Skeletal muscle tissue (tissue), 4 donors: ENCODE measurements around the gene AMOTL2. TPM values are rescaled to one million over a fixed set of nuclear protein-coding genes. Genes with fewer than 3 reads are reported as not detected.

ENCODE experiments used
- H3K27ac ChIP-seq: one replicate; pipeline ENCODE4 v1.7.0; 2013; ENCODE audit warnings: mild to moderate bottlenecking, low read depth, low read length, inconsistent platforms
- H3K27me3 ChIP-seq, 3 donors: one replicate each; pipeline ENCODE4 v1.7.0; 2013; ENCODE audit warnings: low read length in 3 of 3; ENCODE audit not compliant: control insufficient read depth in 3 of 3, insufficient read depth in 3 of 3
- H3K36me3 ChIP-seq, 3 donors: one replicate each; pipeline ENCODE4 v1.7.0; 2013; ENCODE audit warnings: low read length in 3 of 3; ENCODE audit not compliant: control insufficient read depth in 3 of 3, insufficient read depth in 3 of 3
- H3K4me1 ChIP-seq, 3 donors: one replicate each; pipeline ENCODE4 v1.7.0; 2013; ENCODE audit warnings: low read length in 3 of 3, mild to moderate bottlenecking in 3 of 3; ENCODE audit not compliant: control insufficient read depth in 3 of 3, insufficient read depth in 3 of 3
- H3K4me3 ChIP-seq, 3 donors: one replicate each; pipeline ENCODE4 v1.7.0; 2013; ENCODE audit warnings: low read length in 3 of 3
- H3K9ac ChIP-seq, 3 donors: one replicate each; pipeline ENCODE4 v1.7.0; 2013; ENCODE audit warnings: low read length in 3 of 3, mild to moderate bottlenecking in 3 of 3, moderate library complexity in 2 of 3, low read depth in 1 of 3
- H3K9me3 ChIP-seq, 3 donors: one replicate each; pipeline ENCODE4 v1.7.0; 2013; ENCODE audit warnings: low read length in 3 of 3; ENCODE audit not compliant: control insufficient read depth in 3 of 3
- total RNA-seq: library from RNA; depleted of rRNA; stranded (reverse); fragments of >200 nt; gene quantifications from one replicate; pipeline ENCODE4 v1.2.3, GENCODE V29; 2014
- donor health status: Osteomylitis.

Gene AMOTL2
- total RNA-seq, 1 donor from 2014 or later, result 56.9 TPM

DNA sequence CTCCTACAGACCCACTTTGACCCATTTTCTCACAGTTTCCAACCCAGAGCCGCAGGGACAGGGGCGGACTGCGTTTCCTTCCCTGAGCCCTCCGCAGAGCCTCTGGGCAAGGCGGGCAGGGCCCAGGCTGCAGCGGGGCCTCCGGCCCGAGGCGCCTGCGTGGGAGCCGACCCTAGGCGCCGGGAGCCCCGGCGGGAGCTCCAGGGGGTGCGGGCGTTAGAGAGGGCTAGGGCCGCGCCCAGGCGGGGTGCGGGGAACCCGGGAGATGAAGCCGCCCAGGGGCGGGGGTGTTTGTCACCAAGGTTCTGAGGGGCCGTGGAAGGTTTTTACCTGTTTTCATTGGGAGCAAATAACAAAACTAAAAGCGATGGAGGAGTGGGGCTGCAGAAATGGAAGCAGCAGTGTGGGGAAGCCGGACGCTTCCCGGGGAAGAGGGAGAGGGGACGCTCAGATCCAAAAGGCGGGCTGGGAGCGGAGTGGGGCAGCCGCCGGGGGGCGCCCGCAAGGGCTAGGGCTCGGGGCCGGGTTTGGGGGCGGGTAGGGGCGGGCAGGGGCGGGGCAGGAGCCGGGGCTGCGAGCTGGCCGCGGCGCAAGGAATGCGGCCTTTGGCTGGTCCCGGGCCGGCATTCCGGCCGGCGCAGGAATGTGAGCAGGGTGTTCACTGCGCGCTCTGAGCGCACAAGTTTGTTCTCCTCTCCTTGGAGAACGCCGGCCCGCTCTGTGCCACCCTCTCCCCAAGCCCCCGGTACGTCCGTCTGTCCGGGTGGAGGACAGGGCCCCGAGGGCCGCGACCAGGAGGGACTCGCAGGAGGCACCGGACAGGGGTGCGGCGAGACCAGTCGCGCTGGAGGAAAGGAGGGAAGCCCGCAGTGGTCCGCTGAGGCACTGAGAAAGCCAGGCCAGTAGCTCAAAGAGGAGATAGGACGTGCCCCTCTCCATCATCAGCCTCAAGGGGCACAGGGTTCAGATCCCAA, 61.1 kb downstream of the AMOTL2 start:
- Histone ChIP-seq H3K27ac (peak overlapping the region; percentile 67), H3K36me3 (no peaks in the 10 kb centered on the region), H3K4me1 (peaks cover 52 to 57% (median 53%) of the 10 kb centered on the region in 3 donors), H3K4me3 (peak overlapping the region; percentile 67 to 79 (median 74)), H3K9me3 (no peaks in the 10 kb centered on the region), H3K27me3 (no peaks in the 10 kb centered on the region), H3K9ac (peak overlapping the region; percentile 68 to 86 (median 80))

DNA sequence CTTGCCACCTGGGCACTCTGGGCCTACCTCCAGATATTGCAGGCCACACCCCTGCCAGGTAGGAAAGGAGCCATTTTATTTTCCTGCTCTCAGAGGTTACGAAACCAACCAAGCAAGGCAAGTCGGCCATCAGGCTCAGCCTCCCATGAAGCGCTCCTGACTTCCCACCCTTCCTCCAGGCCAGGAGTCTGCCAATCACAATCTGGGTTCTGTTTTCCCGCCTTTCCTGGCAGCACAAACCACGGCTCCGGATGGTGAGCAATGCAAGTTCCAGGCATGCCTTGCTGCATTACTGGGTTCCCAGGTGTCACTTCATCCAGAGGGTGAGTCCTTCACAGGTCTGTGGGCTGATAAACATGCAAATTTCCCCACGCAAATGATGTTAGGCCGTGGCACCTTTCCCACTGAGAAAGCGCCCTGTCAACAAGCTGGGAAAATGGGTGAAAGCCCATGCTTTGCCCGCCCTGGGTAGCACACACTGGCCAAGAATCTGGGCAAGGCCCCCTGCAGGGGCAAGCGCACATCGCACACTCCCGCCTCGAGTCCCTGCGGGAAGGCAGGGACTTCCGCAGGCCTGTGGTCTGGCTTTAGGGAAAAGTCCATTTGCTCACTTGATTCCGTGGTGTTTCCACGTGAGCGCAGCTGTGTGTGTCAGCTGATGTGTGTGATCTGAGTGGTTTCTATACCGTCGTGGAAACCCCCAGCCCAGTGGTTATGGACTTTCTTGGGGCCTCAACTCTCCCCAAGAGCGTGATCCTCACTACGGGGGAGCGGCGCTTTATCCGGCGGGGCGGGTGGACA, 62.0 kb downstream of the AMOTL2 start:
- Histone ChIP-seq H3K4me3 (peak overlapping the region in 1 of 3 donors; percentile 13), H3K36me3 (no peaks in the 10 kb centered on the region), H3K4me1 (peaks cover 54 to 61% (median 54%) of the 10 kb centered on the region in 3 donors), H3K27me3 (no peaks in the 10 kb centered on the region), H3K27ac (peak overlapping the region; percentile 40), H3K9me3 (no peaks in the 10 kb centered on the region), H3K9ac (peak overlapping the region in 2 of 3 donors; percentile 3 to 54)

GRCh38 chr3:134311693-134312071, 62.6 kb downstream of the AMOTL2 start:
- peak overlapping the region in 1 of 3 donors; percentile 25 for H3K9ac ChIP-seq
- no peaks in the 10 kb centered on the region for H3K9me3 ChIP-seq
- no peaks in the 10 kb centered on the region for H3K27me3 ChIP-seq
- H3K4me1 ChIP-seq, result peaks cover 54 to 61% (median 54%) of the 10 kb centered on the region in 3 donors
- H3K27ac ChIP-seq, result peak overlapping the region; percentile 40
- H3K36me3 ChIP-seq, result no peaks in the 10 kb centered on the region
- H3K4me3 ChIP-seq, result peak overlapping the region in 1 of 3 donors; percentile 13

DNA sequence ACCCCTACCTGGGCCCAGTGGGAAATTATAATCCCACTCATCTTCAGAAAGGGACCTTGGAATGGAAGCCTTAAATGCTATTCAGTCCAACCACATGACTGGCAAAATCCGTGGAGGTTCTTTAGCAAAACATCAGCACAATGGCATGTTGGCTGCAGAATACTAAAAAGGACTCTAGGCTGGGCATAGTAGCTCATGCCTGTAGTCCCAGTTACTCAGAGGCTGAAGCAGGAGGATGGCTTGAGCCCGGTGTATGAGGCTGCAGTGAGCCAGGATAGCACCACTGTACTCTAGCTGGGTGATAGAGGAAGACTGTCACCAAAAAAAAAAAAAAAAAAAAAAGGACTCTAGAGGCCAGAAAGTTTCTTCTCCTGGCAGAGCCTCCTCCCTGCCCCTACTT, 63.0 kb downstream of the AMOTL2 start:
- Histone ChIP-seq H3K27me3 (no peaks in the 10 kb centered on the region), H3K9ac (peak overlapping the region in 1 of 3 donors; percentile 25), H3K36me3 (no peaks in the 10 kb centered on the region), H3K4me1 (peaks cover 54 to 61% (median 54%) of the 10 kb centered on the region in 3 donors), H3K9me3 (no peaks in the 10 kb centered on the region), H3K27ac (peak overlapping the region; percentile 40), H3K4me3 (no peak overlapping the region)

- Histone ChIP-seq H3K36me3 (no peaks in the 10 kb centered on the region), H3K4me3 (no peak overlapping the region), H3K9ac (no peak overlapping the region), H3K9me3 (no peaks in the 10 kb centered on the region), H3K4me1 (peaks cover 43 to 51% (median 44%) of the 10 kb centered on the region in 3 donors), H3K27me3 (no peaks in the 10 kb centered on the region), H3K27ac (peak overlapping the region; percentile 11)
Measured at GRCh38 chr3:134309987-134310700, 64.1 kb downstream of the AMOTL2 start.

DNA sequence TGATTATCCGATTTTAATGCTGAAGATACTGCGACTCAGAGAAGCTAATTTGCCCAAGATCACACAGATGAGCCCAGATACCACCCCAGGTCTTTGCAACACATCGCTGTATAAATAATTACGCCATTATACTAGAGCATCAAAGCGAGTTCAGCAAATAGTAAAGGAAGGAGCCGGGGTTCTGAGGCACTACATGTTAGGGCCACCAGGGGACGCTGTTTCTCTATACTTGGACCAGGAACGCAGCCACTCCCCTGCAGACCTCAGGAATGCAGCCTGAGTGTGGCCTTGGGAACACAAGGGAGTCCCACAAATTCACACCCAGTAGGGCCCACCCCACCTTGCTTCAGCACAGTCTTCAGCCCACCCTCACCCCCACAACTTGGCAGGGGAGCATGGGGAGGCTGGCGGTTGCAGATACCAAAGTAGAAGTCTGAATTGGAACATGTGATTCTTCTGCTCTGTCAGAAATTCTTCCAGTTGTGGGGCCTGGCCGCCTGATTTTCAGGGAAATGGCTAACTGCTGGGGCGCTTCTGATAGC, 65.8 kb downstream of the AMOTL2 start:
- no peaks in the 10 kb centered on the region for H3K27me3 ChIP-seq
- H3K9ac ChIP-seq, result peak overlapping the region in 1 of 3 donors; percentile 5
- no peaks in the 10 kb centered on the region for H3K36me3 ChIP-seq
- peak overlapping the region in 1 of 3 donors; percentile 30 for H3K4me3 ChIP-seq
- H3K4me1 ChIP-seq, result peaks cover 27 to 34% (median 27%) of the 10 kb centered on the region in 3 donors
- H3K27ac ChIP-seq, result peak overlapping the region; percentile 16
- H3K9me3 ChIP-seq, result no peaks in the 10 kb centered on the region

- H3K4me1 ChIP-seq, result peaks cover 19 to 29% (median 21%) of the 10 kb centered on the region in 3 donors
- H3K4me3 ChIP-seq, result no peak overlapping the region
- H3K27ac ChIP-seq, result no peak overlapping the region
- H3K36me3 ChIP-seq, result no peaks in the 10 kb centered on the region
- H3K9me3 ChIP-seq, result no peaks in the 10 kb centered on the region
- no peak overlapping the region for H3K9ac ChIP-seq
- H3K27me3 ChIP-seq, result no peaks in the 10 kb centered on the region
Measured at GRCh38 chr3:134307425-134307824, 66.8 kb downstream of the AMOTL2 start.

DNA sequence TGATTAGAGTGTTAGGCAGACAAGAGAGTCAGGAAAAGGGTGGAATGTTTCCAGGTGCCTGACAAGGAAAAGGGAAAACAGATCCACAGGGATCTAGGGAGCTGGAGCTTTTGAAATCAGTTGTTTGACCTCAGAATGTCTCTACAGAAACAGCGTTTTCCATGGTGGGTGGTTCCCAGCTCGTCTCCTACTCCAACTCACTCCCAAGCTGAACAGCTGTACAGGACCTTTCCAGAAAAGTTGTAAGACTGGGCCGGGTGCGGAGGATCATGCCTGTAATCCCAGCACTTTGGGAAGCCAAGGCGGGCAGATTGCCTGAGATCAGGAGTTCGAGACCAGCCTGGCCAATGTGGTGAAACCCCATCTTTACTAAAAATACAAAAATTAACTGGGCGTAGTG, 67.9 kb downstream of the AMOTL2 start:
- H3K27ac ChIP-seq, result no peak overlapping the region
- H3K4me1 ChIP-seq, result peaks cover 9 to 18% (median 13%) of the 10 kb centered on the region in 3 donors
- no peaks in the 10 kb centered on the region for H3K36me3 ChIP-seq

More for the DNA sequence above, 67.9 kb downstream of the AMOTL2 start:
- H3K9ac ChIP-seq, result no peak overlapping the region
- H3K4me3 ChIP-seq, result no peak overlapping the region
- H3K27me3 ChIP-seq, result no peaks in the 10 kb centered on the region
- no peaks in the 10 kb centered on the region for H3K9me3 ChIP-seq
